Right renal cortex interstitium (tissue), 3 donors: ENCODE measurements around the gene INAFM2. TPM values are rescaled to one million over a fixed set of nuclear protein-coding genes. Genes with fewer than 3 reads are reported as not detected.

Experiments
- DNase-seq, 3 donors: peaks; one replicate each; pipeline ENCODE4 v3.0.0-alpha.2; 2013; ENCODE audit warnings: low read depth in 3 of 3, low spot score in 2 of 3
- polyA plus RNA-seq, 3 donors: library from polyadenylated mRNA; unstranded; fragments of 120-200 nt; gene quantifications; one replicate each; pipeline ENCODE4 v1.2.1, GENCODE V29; 2013; ENCODE audit not compliant: insufficient read length in 3 of 3

INAFM2 gene
- polyA plus RNA-seq, 3 donors: 17.7 to 18.1 (median 17.8) TPM

- no peak for DNase-seq
Measured at GRCh38 chr15:40325188-40325587, 1.7 kb downstream of the INAFM2 start.

DNA sequence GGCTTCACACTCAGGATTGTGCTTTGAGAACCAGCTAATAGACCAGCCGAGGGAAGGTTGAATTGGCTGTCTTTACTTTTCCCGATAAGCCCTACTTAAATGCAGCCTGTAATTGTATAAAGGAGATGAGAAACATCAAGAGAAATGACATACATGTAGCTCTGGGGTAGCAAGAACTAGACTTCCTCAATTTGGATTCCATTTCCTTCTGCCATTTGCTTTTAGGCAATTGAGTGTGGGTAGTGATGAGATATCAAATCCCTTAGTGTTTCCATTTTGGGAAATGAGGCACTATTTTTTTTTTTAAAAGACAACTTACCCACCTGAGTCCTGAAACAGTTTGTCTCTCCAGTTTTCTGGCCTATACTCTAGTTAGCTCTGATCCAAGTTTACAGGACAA lies 2.2 kb downstream of the INAFM2 start:
- DNase-seq: no peak

- DNase-seq: no peak
Measured at GRCh38 chr15:40327457-40327856, 4.0 kb downstream of the INAFM2 start.

GRCh38 chr15:40328176-40328575 lies 4.7 kb downstream of the INAFM2 start:
- DNase-seq: no peak

DNA sequence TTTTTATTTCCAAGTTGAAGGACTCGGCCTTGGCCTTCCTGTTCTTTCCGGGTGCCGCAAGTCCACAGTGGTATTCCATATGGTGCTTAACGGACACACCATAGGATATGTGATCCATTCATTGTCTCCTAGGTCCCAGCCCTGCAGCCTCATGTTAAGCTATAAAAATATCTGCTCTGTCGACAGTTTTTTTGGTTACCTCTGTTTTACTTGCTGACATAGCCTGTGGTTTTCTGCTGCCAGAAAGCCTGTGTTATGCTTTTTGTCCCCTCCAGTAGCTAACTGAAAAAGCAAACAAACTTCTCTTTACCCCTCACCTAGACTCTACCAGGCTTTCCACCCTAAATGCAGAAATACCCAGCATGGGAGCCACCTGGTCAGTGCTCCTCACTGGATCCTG lies 5.3 kb downstream of the INAFM2 start:
- DNase-seq: no peak

GRCh38 chr15:40329804-40330203 lies 6.3 kb downstream of the INAFM2 start:
- DNase-seq: no peak

GRCh38 chr15:40330368-40330836 lies 6.9 kb downstream of the INAFM2 start:
- DNase-seq: no peak

- DNase-seq: no peak
Measured at GRCh38 chr15:40331026-40331425, 7.5 kb downstream of the INAFM2 start.

DNA sequence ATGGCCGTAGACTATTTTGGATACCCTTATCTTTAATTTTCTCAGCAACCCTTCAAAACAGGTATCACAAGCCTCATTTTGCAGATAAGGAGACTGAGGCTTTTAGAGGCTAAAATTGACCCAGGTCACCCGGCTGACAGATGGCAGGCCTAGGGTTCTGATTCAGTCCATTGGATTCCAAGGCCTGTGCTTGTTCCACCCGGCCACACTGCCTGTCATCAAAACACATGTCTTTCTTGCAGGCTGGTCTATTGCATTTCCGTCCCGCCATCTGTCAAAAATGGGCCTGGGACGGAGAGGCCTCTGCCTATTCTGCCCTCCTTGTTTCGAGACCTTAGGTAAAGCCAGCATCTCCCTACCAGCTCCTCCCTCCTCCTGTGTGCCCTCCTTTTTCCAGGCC lies 8.1 kb downstream of the INAFM2 start:
- no peak for DNase-seq

DNA sequence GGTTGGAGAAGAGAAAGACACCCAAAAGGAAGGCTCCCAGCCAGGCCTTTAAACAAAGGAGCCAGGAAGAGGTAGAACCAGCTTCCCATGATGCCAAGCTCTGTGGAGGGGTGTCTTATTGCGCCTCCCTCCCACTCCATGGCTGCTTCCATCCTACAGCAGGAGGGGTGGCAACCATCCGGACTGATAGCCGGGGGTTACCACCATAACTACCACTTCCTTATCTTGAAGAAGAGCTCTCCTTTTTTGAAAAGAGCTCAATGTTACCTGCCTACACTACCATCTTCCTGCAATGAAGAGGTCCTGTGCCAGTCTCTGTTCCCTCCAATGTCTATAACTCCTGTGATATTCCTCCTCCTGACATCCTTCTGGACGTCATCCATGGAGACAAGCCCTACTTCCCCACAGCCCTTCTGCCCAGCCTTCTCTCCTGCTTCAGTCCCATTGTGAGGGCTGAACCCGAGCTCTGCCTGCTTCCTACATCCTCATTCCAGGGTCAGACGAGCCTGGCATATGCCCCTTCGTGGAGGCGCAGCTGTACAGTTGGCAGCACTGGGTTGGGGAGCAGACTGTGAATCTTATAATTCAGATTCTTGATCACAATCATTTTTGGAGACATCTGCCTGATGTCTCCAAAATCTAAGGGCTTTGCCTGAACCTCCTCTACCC lies 8.8 kb downstream of the INAFM2 start:
- DNase-seq: no peak

GRCh38 chr15:40333922-40334492 lies 10.5 kb downstream of the INAFM2 start:
- no peak for DNase-seq

- DNase-seq: no peak
Measured at GRCh38 chr15:40334541-40334940, 11.0 kb downstream of the INAFM2 start.

- DNase-seq: no peak
Measured at GRCh38 chr15:40334941-40335795, 11.7 kb downstream of the INAFM2 start.

DNA sequence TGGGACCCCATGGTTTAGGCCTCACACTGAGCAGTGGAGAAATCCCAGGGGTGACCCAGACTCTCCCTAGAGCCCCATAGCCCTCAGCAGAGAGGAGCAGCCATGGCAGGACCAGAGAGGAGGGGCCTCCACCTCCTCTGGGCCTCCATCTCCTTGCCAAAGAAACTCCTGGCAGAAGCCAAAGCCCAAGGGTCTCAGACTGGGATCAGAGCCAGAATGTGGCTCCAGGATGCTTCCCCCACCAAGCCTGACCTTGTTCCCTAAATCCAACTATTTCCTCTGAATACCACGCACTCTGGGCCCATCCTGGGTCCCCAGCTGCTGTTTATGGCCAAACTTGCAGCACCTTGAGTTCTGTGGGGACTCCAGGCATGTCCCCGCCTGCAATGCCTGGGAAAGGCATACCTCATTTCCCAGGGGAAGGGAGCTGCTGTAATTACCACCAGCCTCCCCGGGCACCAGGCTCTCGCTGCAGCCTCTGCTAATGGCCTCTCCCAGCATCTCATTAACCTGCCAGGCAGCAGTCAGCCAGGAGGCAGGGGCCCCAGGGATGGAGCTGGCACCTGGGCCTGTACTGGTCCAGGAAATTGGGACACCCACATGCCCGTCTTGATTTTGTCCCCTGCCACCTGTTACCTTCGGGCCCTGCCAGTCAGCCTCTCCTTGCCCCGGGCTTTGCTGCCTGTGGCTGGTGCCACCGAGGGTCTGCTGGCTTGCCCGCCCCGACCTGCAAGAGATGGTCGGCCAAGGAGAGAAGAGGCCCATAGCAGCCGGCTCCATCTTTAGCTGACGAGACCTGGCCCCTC lies 12.6 kb downstream of the INAFM2 start:
- no peak for DNase-seq

DNA sequence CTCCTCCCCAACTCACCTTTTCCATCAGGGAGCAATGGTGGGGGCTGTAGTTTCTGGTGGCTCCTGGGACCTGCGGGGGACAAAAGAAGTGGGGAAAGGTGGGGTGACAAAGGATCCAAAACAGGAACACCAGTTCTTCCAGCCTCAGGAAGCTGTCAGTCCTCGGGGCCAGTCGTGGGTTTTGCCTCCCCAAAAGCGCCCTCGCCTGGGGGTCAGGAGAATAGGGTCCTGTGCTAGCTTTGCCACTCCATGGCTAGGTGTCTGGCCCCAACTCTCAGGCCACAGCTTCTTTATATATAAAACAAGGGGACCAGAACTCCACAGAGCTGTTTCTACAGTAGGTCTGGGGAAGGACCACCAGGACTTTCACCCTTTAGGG lies 13.2 kb downstream of the INAFM2 start:
- no peak for DNase-seq

DNA sequence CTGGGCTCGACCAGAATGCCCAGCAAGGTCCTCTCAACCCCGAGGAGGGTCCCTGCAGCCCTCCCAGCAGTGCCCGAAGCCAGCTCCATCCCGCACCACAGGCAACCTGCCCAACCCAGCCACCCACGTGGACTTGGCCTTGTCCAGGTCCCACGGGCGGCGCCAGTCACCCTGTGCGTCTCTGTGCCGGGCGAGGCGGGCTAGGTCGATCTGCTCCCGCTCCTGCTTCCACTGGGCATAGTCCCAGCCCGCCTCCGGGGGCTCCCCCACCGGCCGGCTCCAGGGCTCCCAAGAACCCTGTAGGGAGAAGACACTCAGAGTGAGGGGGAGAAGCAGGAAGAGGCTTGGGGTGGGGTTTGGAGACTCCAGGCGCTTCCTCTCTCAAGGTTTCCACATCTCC lies 14.1 kb downstream of the INAFM2 start:
- DNase-seq: no peak

- no peak for DNase-seq
Measured at GRCh38 chr15:40338041-40338657, 14.7 kb downstream of the INAFM2 start.

- no peak for DNase-seq
Measured at GRCh38 chr15:40338921-40339620, 15.6 kb downstream of the INAFM2 start.

DNA sequence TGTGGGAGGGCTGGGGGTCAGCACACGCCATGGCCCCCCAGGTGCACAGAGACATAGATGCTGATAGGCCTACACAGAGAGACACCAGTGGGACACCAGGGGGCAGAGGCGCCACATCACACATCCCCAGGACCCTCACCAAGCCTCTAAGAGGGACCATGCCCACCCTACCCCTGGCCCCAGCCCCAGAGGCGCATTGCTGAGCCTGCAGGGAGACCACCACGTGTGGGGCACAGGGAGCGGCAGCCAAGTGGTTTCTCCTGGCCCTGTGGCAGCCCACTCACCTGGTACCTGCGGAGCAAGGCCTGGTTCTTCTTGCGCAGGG lies 16.1 kb downstream of the INAFM2 start:
- DNase-seq: no peak
